GM12878 (cell line): ENCODE results near the gene FAM89B. TPM values are rescaled to one million over a fixed set of nuclear protein-coding genes. Genes with fewer than 3 reads are reported as not detected.

Experiments
- ATAC-seq: fragments of 200-7000 bp; cut with Tn5 transposase; 3 replicates; pipeline ENCODE4 v1.9.1; 2020; ENCODE audit warnings: mild to moderate bottlenecking, moderate library complexity
- BruUV-seq: library from RNA; stranded (reverse); fragments of 400-500 nt; replicated peaks from 2 replicates; lab custom pipeline; 2021; lab: Mats Ljungman, UMichigan
- CTCF ChIA-PET: fragments of 300-600 bp; sonication (Branson Sonifier 250); formaldehyde crosslinking; extraction: SDS; loops from one replicate; lab custom pipeline; 2021; ENCODE audit warnings: inconsistent platforms; lab: Yijun Ruan, JAX
- POLR2A ChIA-PET: fragments of 350-600 bp; formaldehyde crosslinking; extraction: SDS; loops from one replicate; lab custom pipeline; 2021; ENCODE audit warnings: inconsistent platforms; lab: Charles Lee
- RAD21 ChIA-PET: fragments of 300-600 bp; sonication (Branson Sonifier 250); formaldehyde crosslinking; loops from one replicate; lab custom pipeline; 2023; ENCODE audit warnings: antibody characterized with exemption; ENCODE audit not compliant: unreplicated experiment; lab: Charles Lee
- SMC1A ChIA-PET: fragments of 300-600 bp; sonication (Branson Sonifier 250); formaldehyde crosslinking; loops from one replicate; lab custom pipeline; 2023; ENCODE audit not compliant: unreplicated experiment, uncharacterized antibody; lab: Charles Lee
- DNase-seq: peaks from one replicate; pipeline ENCODE4 v3.0.0-alpha.2; 2011; ENCODE audit warnings: low read depth, low spot score
- FAIRE-seq: peaks from 3 replicates; lab custom pipeline; 2011; peaks lifted over from hg19 to GRCh38; lab: Jason Lieb, UNC
- H2AFZ ChIP-seq: 2 replicates; pipeline ENCODE4 v1.6.0; 2011; ENCODE audit warnings: low read depth, low read length, control low read depth; ENCODE audit not compliant: control insufficient read depth
- H3K27ac ChIP-seq: 2 replicates; pipeline ENCODE4 v1.5.1; 2011; ENCODE audit warnings: control low read depth; ENCODE audit not compliant: control insufficient read depth, insufficient read depth
- H3K27me3 ChIP-seq, 2 experiments: replicated peaks in 1 of 2; 2 replicates each; pipeline versions ENCODE4 v1.6.0 to v1.6.1; 2011; ENCODE audit warnings: low read length in 1 of 2; ENCODE audit not compliant: control insufficient read depth in 2 of 2, insufficient read depth in 2 of 2
- H3K36me3 ChIP-seq, 2 experiments: 2 replicates each; pipeline ENCODE4 v1.5.1; 2011; ENCODE audit warnings: low read length in 1 of 2; ENCODE audit not compliant: control insufficient read depth in 2 of 2, insufficient read depth in 2 of 2
- H3K4me1 ChIP-seq: 2 replicates; pipeline ENCODE4 v1.6.1; 2011; ENCODE audit warnings: mild to moderate bottlenecking, low read length, moderate library complexity, mixed read lengths; ENCODE audit not compliant: control insufficient read depth, insufficient read depth
- H3K4me2 ChIP-seq: 2 replicates; pipeline ENCODE4 v1.6.0; 2011; ENCODE audit warnings: control low read depth; ENCODE audit not compliant: control insufficient read depth, insufficient read depth
- H3K4me3 ChIP-seq: fragments of 200-600 bp; sonication (generic); 2 replicates; pipeline ENCODE4 v1.5.1; 2016
- H3K79me2 ChIP-seq: 2 replicates; pipeline ENCODE4 v1.6.0; 2011; ENCODE audit warnings: low read length; ENCODE audit not compliant: control insufficient read depth, insufficient read depth
- H3K9ac ChIP-seq: 2 replicates; pipeline ENCODE4 v1.8.0; 2011; ENCODE audit warnings: low read length, control low read depth, mixed read lengths; ENCODE audit not compliant: control insufficient read depth, insufficient read depth
- H3K9me3 ChIP-seq: replicated peaks from 3 replicates; pipeline ENCODE4 v1.5.1; 2011; ENCODE audit warnings: mild to moderate bottlenecking, low read length; ENCODE audit not compliant: control insufficient read depth, insufficient read depth
- H4K20me1 ChIP-seq: 2 replicates; pipeline ENCODE4 v1.6.0; 2011; ENCODE audit not compliant: control insufficient read depth, insufficient read depth
- ASH2L ChIP-seq: fragments of 300-600, 200-600 bp; sonication (generic); IDR thresholded peaks from 2 replicates; pipeline ENCODE4 v1.6.1; 2017; ENCODE audit warnings: low read depth, mild to moderate bottlenecking, borderline replicate concordance
- BMI1 ChIP-seq: fragments of 450-650 bp; IDR thresholded peaks from 2 replicates; pipeline ENCODE4 v1.6.1; 2016; ENCODE audit warnings: mild to moderate bottlenecking, moderate library complexity, borderline replicate concordance
- CEBPB ChIP-seq, 2 experiments: fragments of 150-350 bp in 1 of 2; IDR thresholded peaks; 2 replicates each; pipeline ENCODE4 v1.6.1; 2012 to 2014; ENCODE audit warnings: low read depth in 2 of 2, low read length in 2 of 2, borderline replicate concordance in 1 of 2, inconsistent platforms in 1 of 2
- CHD2 ChIP-seq: IDR thresholded peaks from 2 replicates; pipeline ENCODE4 v1.6.1; 2011; ENCODE audit warnings: low read depth, low read length, improper control_type of control experiment, borderline replicate concordance
- CHD4 ChIP-seq: fragments of 200-600 bp; sonication (generic); IDR thresholded peaks from 2 replicates; pipeline ENCODE4 v1.6.1; 2016; ENCODE audit warnings: mild to moderate bottlenecking
- EED ChIP-seq: sonication (generic); IDR thresholded peaks from 2 replicates; pipeline ENCODE4 v1.6.1; 2016; ENCODE audit warnings: antibody characterized with exemption, low read depth
- EGR1 ChIP-seq, 2 experiments: IDR thresholded peaks; 1 replicate in 1 of 2; 2 replicates in 1 of 2; pipeline ENCODE4 v1.6.1; 2011 to 2012; ENCODE audit warnings: low read depth in 2 of 2, low read length in 2 of 2, borderline replicate concordance in 1 of 2, mild to moderate bottlenecking in 1 of 2, moderate library complexity in 1 of 2
- HCFC1 ChIP-seq: fragments of 150-350 bp; IDR thresholded peaks from 2 replicates; pipeline ENCODE4 v1.6.1; 2014; ENCODE audit warnings: low read length
- HDAC2 ChIP-seq: fragments of 200-600 bp; sonication (generic); IDR thresholded peaks from 2 replicates; pipeline ENCODE4 v1.6.1; 2017
- MXI1 ChIP-seq: fragments of 150-350 bp; IDR thresholded peaks from 2 replicates; pipeline ENCODE4 v1.6.1; 2011; ENCODE audit warnings: low read depth, mild to moderate bottlenecking, inconsistent platforms, low read length, improper control_type of control experiment
- SIX5 ChIP-seq: IDR thresholded peaks from 2 replicates; pipeline ENCODE4 v1.6.1; 2011; ENCODE audit warnings: mild to moderate bottlenecking, low read depth, low read length, moderate library complexity; ENCODE audit not compliant: severe bottlenecking
- SMAD1 ChIP-seq: fragments of 450-650 bp; IDR thresholded peaks from 2 replicates; pipeline ENCODE4 v1.6.1; 2018; ENCODE audit warnings: mild to moderate bottlenecking, low read depth; ENCODE audit not compliant: partially characterized antibody
- SUZ12 ChIP-seq: fragments of 200-600 bp; sonication (generic); IDR thresholded peaks from one replicate; pipeline ENCODE4 v1.6.1; 2018; ENCODE audit warnings: antibody characterized with exemption, mild to moderate bottlenecking; ENCODE audit not compliant: unreplicated experiment
- TAF1 ChIP-seq: IDR thresholded peaks from 2 replicates; pipeline ENCODE4 v1.6.1; 2011; ENCODE audit warnings: mild to moderate bottlenecking, low read depth, low read length, borderline replicate concordance
- TBL1XR1 ChIP-seq: IDR thresholded peaks from 2 replicates; pipeline ENCODE4 v1.6.1; 2012; ENCODE audit warnings: low read depth, low read length, improper control_type of control experiment
- ZBTB33 ChIP-seq: fragments of 450-650 bp; IDR thresholded peaks from 2 replicates; pipeline ENCODE4 v1.6.1; 2017; ENCODE audit warnings: mild to moderate bottlenecking
- ZNF274 ChIP-seq: IDR thresholded peaks from one replicate; pipeline ENCODE4 v1.8.0; 2011; ENCODE audit not compliant: insufficient read length, insufficient read depth
- ZZZ3 ChIP-seq: IDR thresholded peaks from 2 replicates; pipeline ENCODE4 v1.6.1; 2011; ENCODE audit warnings: low read depth; ENCODE audit not compliant: control insufficient read depth, insufficient read length
- WGBS: methylation state at CpG from one replicate; pipeline ENCODE4 v1.1.6; 2016; ENCODE audit warnings: low lambda C conversion rate; ENCODE audit not compliant: insufficient replicate concordance, insufficient coverage; ENCODE audit errors: missing lambda C conversion rate; 5-methylcytosine and 5-hydroxymethylcytosine counted together
- in situ Hi-C: fragments of 300-500 bp; cut with MboI; formaldehyde crosslinking; loops from 9 replicates; pipeline ENCODE4 v1.14.3; 2018; ENCODE audit warnings: mixed read lengths
- intact Hi-C: fragments of 100-400 bp; cut with micrococcal nuclease; formaldehyde crosslinking; loops from one replicate; pipeline ENCODE4 v1.14.2; 2022; ENCODE audit not compliant: unreplicated experiment
- polyA plus RNA-seq, 11 experiments: library from polyadenylated mRNA; depleted of rRNA in 4 of 11; unstranded in 6 of 11; stranded (reverse) in 5 of 11; fragments of >200 nt; fragmentation: Nextera tagmentation in 4 of 11; fragmentation: Illumina TruSeq in 1 of 11; extraction: Ambion mirVana in 4 of 11; extraction: Trizol in 1 of 11; gene quantifications; 1 replicate in 1 of 11; 2 replicates in 10 of 11; pipeline versions ENCODE4 v1.2.1 to v1.2.3, GENCODE V29; 2011 to 2016; ENCODE audit warnings: inconsistent platforms in 2 of 11, missing spikeins in 2 of 11, low read depth in 1 of 11
- total RNA-seq, 4 experiments: library from RNA; depleted of rRNA in 3 of 4; stranded (reverse); fragments of >200 nt in 3 of 4; fragmentation: Illumina TruSeq in 1 of 4; extraction: Trizol in 1 of 4; gene quantifications; 2 replicates each; pipeline versions ENCODE4 v1.2.1 to v1.2.3, GENCODE V29; 2013 to 2021

FAM89B gene
- total and polyA plus RNA-seq, 10 of the 15 experiments (the other 5 are each of a cell fraction or from before 2014, with no cell fraction given), result 0.34 to 36.7 (median 9.8) TPM

- Histone ChIP-seq H3K36me3 (peaks cover 14% of the 10 kb centered on the region in 2 experiments; a peak in 3 of 4 replicates), H4K20me1 (no peaks in the 10 kb centered on the region), H3K9me3 (no peaks in the 10 kb centered on the region), H2AFZ (no peak overlapping the region), H3K79me2 (peaks cover 16% of the 10 kb centered on the region), H3K4me1 (peaks cover 44% of the 10 kb centered on the region), H3K4me2 (no peak overlapping the region), H3K27ac (no peak overlapping the region), H3K27me3 (no peaks in the 10 kb centered on the region), H3K4me3 (no peak overlapping the region), H3K9ac (no peak overlapping the region)
- in situ Hi-C loops, result no loop called here
- ChIA-PET SMC1A (interaction anchor here (3.9 to 6.2 kb wide), 2 partner anchors 8 to 13 kb away, joined by 37 to 93 read pairs; partner anchors contain the start of genes EHBP1L1, FAM89B and ZNRD2), CTCF (no interaction called here), RAD21 (interaction anchor here (6.5 kb wide), 1 partner anchor 8 kb away, joined by 132 read pairs; the partner anchor contains the start of gene EHBP1L1), POLR2A (interaction anchor here (5.9 kb wide), 1 partner anchor 8 kb away, joined by 129 read pairs; the partner anchor contains the start of gene EHBP1L1)
- TF ChIP-seq BMI1, result no peak
- TF ChIP-seq HCFC1, result no peak
- TF ChIP-seq ZBTB33, result no peak
- no peak for TF ChIP-seq TBL1XR1
- TF ChIP-seq ASH2L, result no peak
- no peak for TF ChIP-seq SMAD1
- TF ChIP-seq SIX5, result no peak
- TF ChIP-seq CHD2, result no peak
- TF ChIP-seq ZZZ3, result no peak
- TF ChIP-seq TAF1, result no peak
- no peak for TF ChIP-seq CHD4
- no peak for TF ChIP-seq MXI1
- TF ChIP-seq EGR1 (IDR thresholded peaks at IDR 0.05; ENCODE audit: borderline replicate concordance in 1 of 2, low read depth in 2 of 2, low read length in 2 of 2), result no peak
- TF ChIP-seq HDAC2, result no peak
- no peak for TF ChIP-seq SUZ12
- no peak for TF ChIP-seq EED
- TF ChIP-seq ZNF274, result no peak
- TF ChIP-seq CEBPB (IDR thresholded peaks at IDR 0.05; ENCODE audit: borderline replicate concordance in 1 of 2, low read depth in 2 of 2, low read length in 2 of 2), result no peak
- ATAC-seq (no peak), FAIRE-seq (no peak), DNase-seq (no peak)
- BruUV-seq, result no TSS peak
- 99% methylated on average over 26 of the region's 46 CpGs for WGBS
- intact Hi-C loops, result no loop called here
Observed at GRCh38 chr11:65584723-65585171, 12.4 kb downstream of the FAM89B start.
